NCI-H446 (cell line): ENCODE data around the gene C12orf60.

Experiments used
- DNase-seq, 2 experiments: peaks; one replicate each; lab custom pipeline; 2025; lab: John Stamatoyannopoulos, UW

Gene C12orf60

DNA sequence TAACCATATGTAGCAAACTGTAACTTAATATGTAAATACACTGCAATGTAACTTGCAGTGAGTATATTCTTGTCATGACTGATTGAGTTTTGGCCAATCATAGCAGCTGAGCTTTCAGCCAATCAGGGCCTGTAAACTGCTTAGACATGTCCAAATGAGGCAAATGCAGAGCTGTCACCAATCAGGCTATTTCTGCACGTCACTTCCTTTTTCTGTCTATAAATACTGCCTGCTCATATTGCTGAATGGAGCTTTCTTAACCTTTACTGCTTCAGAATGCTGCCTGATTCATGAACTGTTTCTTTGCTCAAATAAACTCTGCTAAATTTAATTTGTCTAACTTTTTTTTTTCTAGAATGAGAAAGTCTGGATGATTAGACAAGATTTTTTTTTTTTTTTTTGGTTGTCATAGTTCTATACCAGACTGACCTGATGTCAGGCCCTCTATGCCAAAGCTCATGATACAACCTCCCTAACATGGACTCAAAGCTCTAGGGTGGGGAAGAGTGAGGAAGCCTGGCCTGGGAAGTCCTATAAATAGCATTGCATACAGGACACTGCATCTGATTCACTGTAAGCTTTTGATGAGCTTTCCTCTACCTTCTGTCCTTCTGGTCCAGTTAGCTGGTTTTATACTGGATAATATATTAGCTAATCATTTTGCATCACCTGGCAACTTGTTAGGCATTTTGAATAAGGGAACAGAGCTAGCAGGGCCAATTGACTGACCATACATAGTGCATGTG, 70.1 kb downstream of the C12orf60 start:
- DNase-seq, result peak in 1 of 2 experiments; percentile 34
